Endodermal cell (in vitro differentiated cells): ENCODE results near the gene PCSK6. TPM values are rescaled to one million over a fixed set of nuclear protein-coding genes. Genes with fewer than 3 reads are reported as not detected.

Experiments
- DNase-seq: peaks from one replicate; pipeline ENCODE4 v3.0.0-alpha.2; 2017
- H3K27ac ChIP-seq: 2 replicates; pipeline ENCODE4 v1.5.1; 2013; ENCODE audit warnings: mild to moderate bottlenecking, low read depth, low read length, moderate library complexity
- H3K27me3 ChIP-seq: 2 replicates; pipeline ENCODE4 v1.6.1; 2013; ENCODE audit warnings: mild to moderate bottlenecking, low read length, moderate library complexity; ENCODE audit not compliant: insufficient read depth, control insufficient read depth, poor library complexity, severe bottlenecking
- H3K36me3 ChIP-seq: 2 replicates; pipeline ENCODE4 v1.7.0; 2013; ENCODE audit warnings: mild to moderate bottlenecking, low read length, moderate library complexity; ENCODE audit not compliant: control insufficient read depth, insufficient read depth
- H3K4me1 ChIP-seq: one replicate; pipeline ENCODE4 v1.7.0; 2013; ENCODE audit warnings: low read length; ENCODE audit not compliant: control insufficient read depth, insufficient read depth
- H3K4me3 ChIP-seq: 2 replicates; pipeline ENCODE4 v1.5.1; 2013; ENCODE audit warnings: mild to moderate bottlenecking, low read length, moderate library complexity
- H3K9ac ChIP-seq: 2 replicates; pipeline ENCODE4 v1.6.1; 2013; ENCODE audit warnings: mild to moderate bottlenecking, low read length, moderate library complexity; ENCODE audit not compliant: poor library complexity, severe bottlenecking; ENCODE audit errors: extremely low read depth
- H3K9me3 ChIP-seq: 2 replicates; pipeline ENCODE4 v1.6.1; 2013; ENCODE audit warnings: mild to moderate bottlenecking, low read length, moderate library complexity; ENCODE audit not compliant: control insufficient read depth
- H3K27ac Mint-ChIP-seq: 2 replicates; pipeline ENCODE4 v1.8.0; 2020; ENCODE audit warnings: mixed read lengths
- H3K27me3 Mint-ChIP-seq: 2 replicates; pipeline ENCODE4 v1.8.0; 2021; ENCODE audit warnings: mild to moderate bottlenecking, mixed read lengths; ENCODE audit not compliant: insufficient read depth
- H3K36me3 Mint-ChIP-seq: 2 replicates; pipeline ENCODE4 v1.8.0; 2020; ENCODE audit warnings: low read depth, mixed read lengths
- H3K4me1 Mint-ChIP-seq: 2 replicates; pipeline ENCODE4 v1.8.0; 2020; ENCODE audit warnings: mixed read lengths
- H3K4me3 Mint-ChIP-seq: 2 replicates; pipeline ENCODE4 v1.8.0; 2020; ENCODE audit warnings: mild to moderate bottlenecking, moderate library complexity, mixed read lengths
- H3K9me3 Mint-ChIP-seq: 2 replicates; pipeline ENCODE4 v1.8.0; 2020; ENCODE audit warnings: mild to moderate bottlenecking, mixed read lengths
- WGBS, 2 experiments: methylation state at CpG; one replicate each; pipeline versions ENCODE4 v1.1.5 to v1.1.7; 2013; ENCODE audit warnings: missing lambda C conversion rate in 2 of 2, mixed read lengths in 1 of 2; ENCODE audit not compliant: insufficient coverage in 1 of 2, insufficient read length in 1 of 2; 5-methylcytosine and 5-hydroxymethylcytosine counted together
- total RNA-seq, 2 donors: library from RNA; stranded (reverse); fragmentation: NEBNext Ultra II Directional in 1 of 2; extraction: Animal tissue kit (Norgen Biotek cat#: 25700) in 1 of 2; gene quantifications; 2 replicates in 1 of 2; 3 replicates in 1 of 2; pipeline ENCODE4 v1.2.1, GENCODE V29; 2021
- TF ChIP-seq, protein P1 (sequence below): fragments of 200-600 bp; sonication (generic); conservative IDR thresholded peaks from 2 replicates; pipeline ENCODE4 v1.5.0; 2021; ENCODE audit warnings: antibody characterized with exemption, mild to moderate bottlenecking

Gene PCSK6
- total RNA-seq, 2 donors from 2014 or later = 6.6 to 9.8 TPM

GRCh38 chr15:101532865-101533264 is 43.4 kb upstream of the PCSK6 start:
- no peak for DNase-seq
- Mint-ChIP-seq H3K27me3 (no peaks in the 10 kb centered on the region), H3K4me1 (peaks cover 17% of the 10 kb centered on the region), H3K36me3 (no peaks in the 10 kb centered on the region), H3K9me3 (no peaks in the 10 kb centered on the region), H3K27ac (no peak overlapping the region), H3K4me3 (no peak overlapping the region)
- H3K36me3 ChIP-seq = no peaks in the 10 kb centered on the region
- TF ChIP-seq, protein P1, sequence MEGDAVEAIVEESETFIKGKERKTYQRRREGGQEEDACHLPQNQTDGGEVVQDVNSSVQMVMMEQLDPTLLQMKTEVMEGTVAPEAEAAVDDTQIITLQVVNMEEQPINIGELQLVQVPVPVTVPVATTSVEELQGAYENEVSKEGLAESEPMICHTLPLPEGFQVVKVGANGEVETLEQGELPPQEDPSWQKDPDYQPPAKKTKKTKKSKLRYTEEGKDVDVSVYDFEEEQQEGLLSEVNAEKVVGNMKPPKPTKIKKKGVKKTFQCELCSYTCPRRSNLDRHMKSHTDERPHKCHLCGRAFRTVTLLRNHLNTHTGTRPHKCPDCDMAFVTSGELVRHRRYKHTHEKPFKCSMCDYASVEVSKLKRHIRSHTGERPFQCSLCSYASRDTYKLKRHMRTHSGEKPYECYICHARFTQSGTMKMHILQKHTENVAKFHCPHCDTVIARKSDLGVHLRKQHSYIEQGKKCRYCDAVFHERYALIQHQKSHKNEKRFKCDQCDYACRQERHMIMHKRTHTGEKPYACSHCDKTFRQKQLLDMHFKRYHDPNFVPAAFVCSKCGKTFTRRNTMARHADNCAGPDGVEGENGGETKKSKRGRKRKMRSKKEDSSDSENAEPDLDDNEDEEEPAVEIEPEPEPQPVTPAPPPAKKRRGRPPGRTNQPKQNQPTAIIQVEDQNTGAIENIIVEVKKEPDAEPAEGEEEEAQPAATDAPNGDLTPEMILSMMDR = no peak
- H3K9me3 ChIP-seq = no peaks in the 10 kb centered on the region
- 90 to 94% methylated on average over 5 to 6 of the region's 6 CpGs for WGBS, 2 experiments
- H3K4me3 ChIP-seq = no peak overlapping the region
- no peak overlapping the region for H3K9ac ChIP-seq
- peaks cover 8% of the 10 kb centered on the region for H3K4me1 ChIP-seq
- no peak overlapping the region for H3K27ac ChIP-seq
- no peaks in the 10 kb centered on the region for H3K27me3 ChIP-seq

GRCh38 chr15:101531170-101531569 is 41.7 kb upstream of the PCSK6 start:
- Mint-ChIP-seq H3K9me3 (no peaks in the 10 kb centered on the region), H3K27me3 (no peaks in the 10 kb centered on the region), H3K4me1 (peaks cover 28% of the 10 kb centered on the region), H3K4me3 (no peak overlapping the region), H3K36me3 (no peaks in the 10 kb centered on the region), H3K27ac (no peak overlapping the region)
- TF ChIP-seq, protein P1 = no peak
- Histone ChIP-seq H3K4me1 (peaks cover 12% of the 10 kb centered on the region), H3K4me3 (no peak overlapping the region), H3K9ac (no peak overlapping the region), H3K9me3 (no peaks in the 10 kb centered on the region), H3K36me3 (no peaks in the 10 kb centered on the region), H3K27ac (no peak overlapping the region), H3K27me3 (no peaks in the 10 kb centered on the region)
- DNase-seq = no peak
- WGBS, 2 experiments = 96 to 100% methylated on average over 8 to 13 of the region's 13 CpGs

- H3K27ac Mint-ChIP-seq = no peak overlapping the region
- DNase-seq = no peak
Observed at GRCh38 chr15:101530224-101530958, 40.9 kb upstream of the PCSK6 start.

More at GRCh38 chr15:101530224-101530958, 40.9 kb upstream of the PCSK6 start:
- H3K9me3 ChIP-seq = no peaks in the 10 kb centered on the region
- H3K4me3 ChIP-seq = no peak overlapping the region
- H3K27me3 ChIP-seq = no peaks in the 10 kb centered on the region
- H3K36me3 ChIP-seq = no peaks in the 10 kb centered on the region
- H3K27ac ChIP-seq = no peak overlapping the region
- Mint-ChIP-seq H3K4me3 (no peak overlapping the region), H3K27me3 (no peaks in the 10 kb centered on the region), H3K36me3 (no peaks in the 10 kb centered on the region), H3K4me1 (peaks cover 29% of the 10 kb centered on the region), H3K9me3 (no peaks in the 10 kb centered on the region)
- TF ChIP-seq, protein P1 = no peak
- WGBS, 2 experiments = 84 to 92% methylated on average over 11 to 17 of the region's 17 CpGs
- no peak overlapping the region for H3K9ac ChIP-seq
- peaks cover 12% of the 10 kb centered on the region for H3K4me1 ChIP-seq
